ENCODE data around the gene SLC6A15. TPM values are rescaled to one million over a fixed set of nuclear protein-coding genes. Genes with fewer than 3 reads are reported as not detected.

Gene SLC6A15
- total and polyA plus RNA-seq, 9 donors, result 0.84 to 4.1 (median 1.2) TPM

DNA sequence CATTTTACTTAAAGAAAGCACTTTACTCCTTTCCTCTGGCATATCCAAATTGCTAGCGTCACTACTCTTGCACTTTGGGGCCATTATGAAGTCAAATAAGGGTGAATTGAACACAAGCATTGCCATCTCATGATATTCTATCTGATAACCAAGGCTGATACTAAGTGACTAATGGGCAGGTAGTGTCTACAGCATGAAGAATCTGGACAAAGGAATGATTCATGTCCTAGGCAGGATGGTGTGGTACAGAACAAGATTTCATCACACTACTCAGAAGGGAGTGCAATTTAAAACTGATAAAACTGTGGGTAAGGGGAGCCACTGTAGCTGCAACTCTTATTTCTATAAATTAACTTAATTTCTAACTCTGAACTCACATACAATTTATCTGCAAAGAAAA, 7.7 kb upstream of the SLC6A15 start:
- no peak for DNase-seq
- Histone ChIP-seq H3K4me1 (ENCODE audit: control insufficient read depth, insufficient read depth, low read length) (no peaks in the 10 kb centered on the region), H3K27me3 (ENCODE audit: control insufficient read depth, insufficient read depth, low read length) (no peaks in the 10 kb centered on the region), H3K27ac (ENCODE audit: low read length) (no peak overlapping the region), H3K4me3 (ENCODE audit: low read length) (no peak overlapping the region), H3K36me3 (ENCODE audit: control insufficient read depth, insufficient read depth, low read length) (no peaks in the 10 kb centered on the region), H3K9me3 (replicated peaks; ENCODE audit: control insufficient read depth, low read depth, low read length) (no peaks in the 10 kb centered on the region)
- no CpG with 5 or more reads among the region's 1 CpG for WGBS (ENCODE audit: insufficient coverage)

DNA sequence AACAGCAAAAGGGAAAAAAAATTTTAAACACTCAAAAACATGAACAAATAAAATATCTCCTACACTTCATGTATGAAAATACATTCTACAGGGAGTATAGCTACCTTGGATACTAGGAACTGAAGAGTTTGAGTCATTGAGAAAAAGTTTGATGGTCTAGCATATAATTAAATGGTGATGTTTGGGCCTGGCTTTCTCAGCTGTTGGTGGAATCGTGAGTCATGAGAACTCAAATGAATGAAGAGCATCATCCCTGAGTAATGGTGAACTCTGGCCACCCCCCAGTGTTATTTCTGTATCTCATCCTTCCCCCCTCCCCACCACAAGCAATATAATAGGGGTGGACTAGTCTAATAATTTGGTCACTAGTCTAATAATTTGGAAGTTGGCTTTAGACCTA, 6.7 kb upstream of the SLC6A15 start:
- no peak overlapping the region for H3K4me3 ChIP-seq (ENCODE audit: low read length)
- H3K36me3 ChIP-seq (ENCODE audit: control insufficient read depth, insufficient read depth, low read length), result no peaks in the 10 kb centered on the region
- H3K9me3 ChIP-seq (replicated peaks; ENCODE audit: control insufficient read depth, low read depth, low read length), result no peaks in the 10 kb centered on the region
- WGBS (ENCODE audit: insufficient coverage), result no CpG with 5 or more reads among the region's 1 CpG
- no peaks in the 10 kb centered on the region for H3K4me1 ChIP-seq (ENCODE audit: control insufficient read depth, insufficient read depth, low read length)
- no peak for DNase-seq
- H3K27me3 ChIP-seq (ENCODE audit: control insufficient read depth, insufficient read depth, low read length), result no peaks in the 10 kb centered on the region
- no peak overlapping the region for H3K27ac ChIP-seq (ENCODE audit: low read length)

DNA sequence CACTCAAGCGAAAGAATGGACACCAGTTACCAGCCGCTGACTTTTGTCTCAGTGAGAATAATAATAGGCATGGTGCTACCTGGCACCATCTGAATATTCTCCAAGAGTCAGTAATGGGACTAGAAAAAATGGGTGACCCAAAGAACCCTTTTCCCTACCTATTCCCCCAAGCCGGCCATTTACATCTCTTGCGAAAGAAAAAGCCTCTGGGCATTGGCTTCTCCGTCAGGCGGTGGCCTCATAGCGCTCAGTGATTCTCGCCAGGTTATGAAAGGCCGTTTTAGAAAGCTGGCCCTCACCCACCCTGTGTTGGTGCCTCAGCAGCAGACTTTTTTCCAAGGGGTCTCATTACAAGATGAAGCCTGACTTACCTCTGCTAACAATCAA, 523 bp upstream of the SLC6A15 start:
- Histone ChIP-seq H3K36me3 (ENCODE audit: control insufficient read depth, insufficient read depth, low read length) (no peaks in the 10 kb centered on the region), H3K27ac (ENCODE audit: low read length) (no peak overlapping the region), H3K4me3 (ENCODE audit: low read length) (peak overlapping the region; percentile 62), H3K9me3 (replicated peaks; ENCODE audit: control insufficient read depth, low read depth, low read length) (no peaks in the 10 kb centered on the region), H3K27me3 (ENCODE audit: control insufficient read depth, insufficient read depth, low read length) (peaks cover 30% of the 10 kb centered on the region), H3K4me1 (ENCODE audit: control insufficient read depth, insufficient read depth, low read length) (peaks cover 21% of the 10 kb centered on the region)
- peak; percentile 1 for DNase-seq
- WGBS (ENCODE audit: insufficient coverage), result 12% methylated on average over 6 of the region's 9 CpGs

DNA sequence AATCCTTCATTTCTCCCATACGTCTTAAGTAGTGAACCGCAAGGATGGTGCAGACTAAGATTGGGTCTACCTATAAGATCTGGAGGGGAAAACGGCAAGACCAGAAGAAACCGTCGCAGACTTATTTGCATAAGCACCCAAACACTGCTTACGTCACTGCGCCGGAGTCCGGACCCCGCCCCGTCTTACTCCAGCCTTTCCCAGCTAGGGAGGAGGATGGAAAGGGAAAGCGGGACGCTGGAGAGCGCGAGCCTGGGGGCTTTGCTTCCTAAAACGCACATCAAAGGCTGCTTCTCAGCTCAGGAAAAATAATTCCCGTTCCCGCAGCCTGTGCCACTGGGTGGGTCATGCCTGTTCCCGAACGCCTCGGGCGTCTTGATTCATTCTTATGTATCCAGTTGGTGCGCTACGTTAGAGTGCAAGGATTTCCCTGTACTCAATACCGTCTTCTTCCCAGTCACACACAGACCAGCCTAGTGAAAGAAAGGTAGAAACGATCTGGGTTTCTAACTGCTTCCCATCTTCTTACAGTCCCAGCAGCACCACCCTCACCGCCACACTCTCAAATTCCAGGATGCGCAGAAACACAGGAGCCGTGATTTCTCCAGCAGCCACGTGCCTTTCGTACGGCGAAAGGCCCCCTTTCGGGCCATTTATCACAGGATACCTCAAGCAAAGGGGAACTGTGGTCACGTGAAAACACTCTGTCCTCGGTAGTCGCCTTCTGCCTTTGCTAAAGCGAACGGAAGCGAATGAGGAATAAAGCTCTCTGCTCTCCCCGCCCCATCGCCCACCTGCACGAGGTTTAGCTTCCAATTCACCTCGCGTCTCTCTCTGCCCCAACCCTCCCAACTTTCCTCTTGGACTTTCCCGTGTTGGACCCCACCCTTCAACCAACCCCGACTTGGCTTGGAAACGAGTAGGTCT, 1.1 kb downstream of the SLC6A15 start:
- 0% methylated on average over 31 of the region's 48 CpGs for WGBS (ENCODE audit: insufficient coverage)
- peaks cover 21% of the 10 kb centered on the region for H3K4me1 ChIP-seq (ENCODE audit: control insufficient read depth, insufficient read depth, low read length)
- H3K27ac ChIP-seq (ENCODE audit: low read length), result no peak overlapping the region
- no peaks in the 10 kb centered on the region for H3K9me3 ChIP-seq (replicated peaks; ENCODE audit: control insufficient read depth, low read depth, low read length)
- H3K27me3 ChIP-seq (ENCODE audit: control insufficient read depth, insufficient read depth, low read length), result peaks cover 30% of the 10 kb centered on the region
- peak overlapping the region; percentile 62 for H3K4me3 ChIP-seq (ENCODE audit: low read length)
- peak; percentile 88 for DNase-seq
- no peaks in the 10 kb centered on the region for H3K36me3 ChIP-seq (ENCODE audit: control insufficient read depth, insufficient read depth, low read length)

DNA sequence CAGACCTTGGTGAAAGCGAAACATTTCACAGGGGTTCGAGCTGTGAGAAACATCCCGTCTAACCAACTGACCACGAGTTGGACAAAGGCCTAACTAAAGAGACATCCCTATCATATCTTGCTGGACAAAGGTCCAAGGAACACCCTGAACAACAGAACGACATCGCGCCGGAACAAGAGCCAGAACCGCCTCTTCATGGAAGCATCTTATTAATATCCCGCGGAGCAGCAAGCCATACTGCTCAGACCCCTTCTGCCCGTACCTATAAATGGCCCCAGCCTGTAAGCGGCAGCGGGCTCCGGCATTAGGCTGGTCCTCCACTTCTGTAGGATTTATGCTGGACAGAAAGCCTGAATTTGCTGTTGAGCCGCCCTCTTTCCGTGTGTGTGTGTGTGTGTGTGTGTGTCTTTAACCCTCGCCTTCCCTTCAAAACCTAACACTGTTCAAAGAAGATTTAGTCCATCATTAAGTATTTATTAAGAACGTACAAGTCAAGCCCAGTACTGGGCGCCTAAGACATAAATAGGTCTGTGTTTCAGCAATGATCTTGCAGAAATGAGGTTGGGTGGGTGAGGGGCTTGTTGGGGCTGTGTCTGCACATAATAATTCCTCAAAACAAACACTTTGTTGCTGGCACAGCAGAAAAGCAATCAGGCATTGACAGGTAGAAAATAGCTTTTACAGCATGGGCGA, 1.9 kb downstream of the SLC6A15 start:
- H3K36me3 ChIP-seq (ENCODE audit: control insufficient read depth, insufficient read depth, low read length), result no peaks in the 10 kb centered on the region
- H3K4me1 ChIP-seq (ENCODE audit: control insufficient read depth, insufficient read depth, low read length), result peaks cover 21% of the 10 kb centered on the region
- H3K4me3 ChIP-seq (ENCODE audit: low read length), result peak overlapping the region; percentile 62
- peak; percentile 43 for DNase-seq
- 17% methylated on average over 5 of the region's 21 CpGs for WGBS (ENCODE audit: insufficient coverage)
- peaks cover 30% of the 10 kb centered on the region for H3K27me3 ChIP-seq (ENCODE audit: control insufficient read depth, insufficient read depth, low read length)
- H3K27ac ChIP-seq (ENCODE audit: low read length), result no peak overlapping the region
- no peaks in the 10 kb centered on the region for H3K9me3 ChIP-seq (replicated peaks; ENCODE audit: control insufficient read depth, low read depth, low read length)

DNA sequence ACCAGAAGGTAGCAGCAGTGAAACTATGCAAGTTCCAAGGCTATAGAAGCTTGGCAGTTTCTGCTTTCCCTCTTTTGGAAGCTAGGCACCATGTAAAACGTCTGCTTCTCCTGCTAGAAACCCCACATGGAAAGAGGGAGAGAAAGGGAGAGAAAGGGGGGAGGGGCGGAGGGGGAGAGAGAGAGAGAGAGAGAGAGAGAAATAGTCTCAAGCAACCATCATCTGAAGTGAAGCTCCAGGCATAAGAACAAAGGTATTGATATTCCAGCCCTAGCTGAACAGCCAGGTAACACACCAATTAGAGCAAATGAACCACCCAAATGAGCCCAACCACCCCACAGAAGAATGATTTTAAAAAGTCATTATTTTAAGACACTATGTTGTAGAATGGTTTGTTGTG, 8.5 kb downstream of the SLC6A15 start:
- Histone ChIP-seq H3K4me1 (ENCODE audit: control insufficient read depth, insufficient read depth, low read length) (no peaks in the 10 kb centered on the region), H3K36me3 (ENCODE audit: control insufficient read depth, insufficient read depth, low read length) (no peaks in the 10 kb centered on the region), H3K9me3 (replicated peaks; ENCODE audit: control insufficient read depth, low read depth, low read length) (no peaks in the 10 kb centered on the region), H3K27ac (ENCODE audit: low read length) (no peak overlapping the region), H3K27me3 (ENCODE audit: control insufficient read depth, insufficient read depth, low read length) (no peaks in the 10 kb centered on the region), H3K4me3 (ENCODE audit: low read length) (no peak overlapping the region)
- no peak for DNase-seq
- WGBS (ENCODE audit: insufficient coverage), result no CpG with 5 or more reads among the region's 2 CpGs

DNA sequence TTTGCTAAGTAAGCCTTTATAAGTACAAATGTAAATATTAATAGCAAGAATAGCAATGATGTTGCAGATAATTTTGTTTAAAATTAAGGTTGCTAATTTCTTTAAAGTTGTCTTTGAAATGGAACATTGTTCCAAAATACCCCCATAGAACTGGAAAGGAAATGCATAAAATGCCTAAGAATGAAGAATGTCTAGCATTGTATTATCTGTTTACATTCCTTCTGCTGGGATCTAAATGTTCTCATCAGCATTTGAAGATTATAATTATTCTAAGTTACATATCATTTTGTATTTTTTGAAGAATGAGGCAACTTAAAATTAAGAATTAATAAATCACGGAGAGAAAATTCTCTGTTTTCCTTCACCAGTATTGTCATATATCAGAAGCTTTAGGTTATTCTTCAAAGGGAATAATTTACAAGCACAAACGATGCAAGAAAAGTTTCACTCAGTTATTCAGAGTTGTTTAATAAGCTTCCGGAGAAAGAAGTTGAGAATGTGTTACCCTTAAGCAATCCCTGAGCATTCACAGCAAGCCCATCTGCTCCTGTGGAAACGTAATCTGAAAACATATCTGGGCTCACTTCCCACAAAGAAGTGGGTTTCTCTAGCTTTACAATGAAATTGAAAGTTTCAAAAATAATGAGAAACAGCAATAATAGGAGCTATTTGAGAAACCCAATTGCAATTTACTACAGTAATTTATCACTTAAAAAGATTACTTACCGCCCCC, 21.3 kb downstream of the SLC6A15 start:
- no CpG with 5 or more reads among the region's 5 CpGs for WGBS (ENCODE audit: insufficient coverage)
- Histone ChIP-seq H3K36me3 (ENCODE audit: control insufficient read depth, insufficient read depth, low read length) (no peaks in the 10 kb centered on the region), H3K4me1 (ENCODE audit: control insufficient read depth, insufficient read depth, low read length) (no peaks in the 10 kb centered on the region)

DNA sequence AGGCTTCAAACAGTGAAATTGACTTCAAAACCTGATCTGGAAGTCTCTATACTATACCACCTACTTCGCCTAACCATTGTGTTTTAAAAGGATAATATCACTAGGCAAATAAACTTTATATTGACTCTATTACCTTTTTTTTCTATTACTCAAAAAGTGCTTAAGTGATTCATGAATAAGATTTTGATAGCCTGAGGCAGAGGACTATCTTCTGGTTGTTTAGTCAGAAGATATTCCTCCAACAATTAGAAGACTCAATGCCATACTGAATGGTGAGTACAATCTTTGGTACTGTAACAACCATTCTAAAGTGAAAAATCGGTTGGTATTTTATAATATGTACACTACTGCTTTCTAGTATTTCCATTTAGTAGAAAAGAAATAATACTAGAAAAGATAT, 22.8 kb downstream of the SLC6A15 start:
- WGBS (ENCODE audit: insufficient coverage), result no CpG with 5 or more reads among the region's 2 CpGs

More for the DNA sequence above, 21.3 kb downstream of the SLC6A15 start:
- Histone ChIP-seq H3K9me3 (replicated peaks; ENCODE audit: control insufficient read depth, low read depth, low read length) (no peaks in the 10 kb centered on the region), H3K27ac (ENCODE audit: low read length) (no peak overlapping the region), H3K4me3 (ENCODE audit: low read length) (no peak overlapping the region), H3K27me3 (ENCODE audit: control insufficient read depth, insufficient read depth, low read length) (no peaks in the 10 kb centered on the region)
- DNase-seq, result no peak

DNA sequence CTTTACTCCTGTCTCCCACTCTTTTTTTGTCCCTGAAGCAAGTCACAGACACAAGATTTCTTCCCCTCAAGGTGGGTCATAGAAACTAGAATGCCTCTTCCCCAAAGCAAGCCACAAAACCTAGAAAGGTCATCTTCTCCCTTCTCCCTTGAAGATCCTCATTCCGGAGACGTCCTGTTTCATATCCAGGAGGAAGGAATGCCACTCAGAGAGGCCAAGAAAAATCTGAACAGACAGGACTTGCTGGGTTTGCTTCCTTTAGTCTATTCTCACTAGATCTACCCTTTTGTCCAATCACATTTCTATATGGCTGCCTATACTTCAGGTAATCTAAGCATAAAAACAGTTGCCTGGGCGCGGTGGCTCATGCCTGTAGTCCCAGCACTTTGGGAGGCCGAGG, 23.7 kb downstream of the SLC6A15 start:
- H3K4me3 ChIP-seq (ENCODE audit: low read length), result no peak overlapping the region
- H3K9me3 ChIP-seq (replicated peaks; ENCODE audit: control insufficient read depth, low read depth, low read length), result no peaks in the 10 kb centered on the region
- H3K27ac ChIP-seq (ENCODE audit: low read length), result no peak overlapping the region
- H3K4me1 ChIP-seq (ENCODE audit: control insufficient read depth, insufficient read depth, low read length), result no peaks in the 10 kb centered on the region
- no peak for DNase-seq
- no peaks in the 10 kb centered on the region for H3K36me3 ChIP-seq (ENCODE audit: control insufficient read depth, insufficient read depth, low read length)
- H3K27me3 ChIP-seq (ENCODE audit: control insufficient read depth, insufficient read depth, low read length), result no peaks in the 10 kb centered on the region
- WGBS (ENCODE audit: insufficient coverage), result 88% methylated on average over 5 of the region's 5 CpGs

More for the DNA sequence above, 22.8 kb downstream of the SLC6A15 start:
- DNase-seq, result no peak
- Histone ChIP-seq H3K4me1 (ENCODE audit: control insufficient read depth, insufficient read depth, low read length) (no peaks in the 10 kb centered on the region), H3K4me3 (ENCODE audit: low read length) (no peak overlapping the region), H3K27ac (ENCODE audit: low read length) (no peak overlapping the region), H3K36me3 (ENCODE audit: control insufficient read depth, insufficient read depth, low read length) (no peaks in the 10 kb centered on the region), H3K9me3 (replicated peaks; ENCODE audit: control insufficient read depth, low read depth, low read length) (no peaks in the 10 kb centered on the region), H3K27me3 (ENCODE audit: control insufficient read depth, insufficient read depth, low read length) (no peaks in the 10 kb centered on the region)

DNA sequence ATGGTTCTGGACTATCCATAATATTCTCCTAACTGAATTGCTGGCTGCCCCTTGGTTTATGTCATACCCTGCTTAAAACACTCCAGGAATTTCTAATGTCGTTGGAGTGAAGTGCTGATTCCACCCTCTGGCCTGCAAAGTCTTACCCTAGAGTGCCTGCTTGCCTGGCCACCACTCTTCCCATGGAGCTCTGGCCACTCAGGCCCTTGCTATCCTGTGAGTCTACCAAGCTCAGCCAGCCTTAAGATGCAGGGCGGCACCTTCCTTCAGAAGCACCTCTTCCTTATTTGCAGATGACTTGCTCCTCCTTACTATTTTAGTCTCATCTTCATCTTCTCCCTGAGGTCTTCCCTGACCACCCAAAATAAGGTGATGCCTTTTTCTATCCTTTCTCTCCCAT, 35.3 kb downstream of the SLC6A15 start:
- no peaks in the 10 kb centered on the region for H3K27me3 ChIP-seq (ENCODE audit: control insufficient read depth, insufficient read depth, low read length)
- no peak for DNase-seq
- H3K36me3 ChIP-seq (ENCODE audit: control insufficient read depth, insufficient read depth, low read length), result no peaks in the 10 kb centered on the region
- H3K4me3 ChIP-seq (ENCODE audit: low read length), result no peak overlapping the region
- no peak overlapping the region for H3K27ac ChIP-seq (ENCODE audit: low read length)
- H3K4me1 ChIP-seq (ENCODE audit: control insufficient read depth, insufficient read depth, low read length), result peaks cover 2% of the 10 kb centered on the region
- H3K9me3 ChIP-seq (replicated peaks; ENCODE audit: control insufficient read depth, low read depth, low read length), result no peaks in the 10 kb centered on the region
- 100% methylated on average over 1 of the region's 2 CpGs for WGBS (ENCODE audit: insufficient coverage)
